NCI-H446 treated with DMSO at 0.1 percent for 48 hours (cell line): Measurements from ENCODE around the gene PACS2.

Experiments
- DNase-seq: peaks from one replicate; lab custom pipeline; 2025; lab: John Stamatoyannopoulos, UW

Gene PACS2

GRCh38 chr14:105411017-105411941 is 96.7 kb downstream of the PACS2 start:
- no peak for DNase-seq

DNA sequence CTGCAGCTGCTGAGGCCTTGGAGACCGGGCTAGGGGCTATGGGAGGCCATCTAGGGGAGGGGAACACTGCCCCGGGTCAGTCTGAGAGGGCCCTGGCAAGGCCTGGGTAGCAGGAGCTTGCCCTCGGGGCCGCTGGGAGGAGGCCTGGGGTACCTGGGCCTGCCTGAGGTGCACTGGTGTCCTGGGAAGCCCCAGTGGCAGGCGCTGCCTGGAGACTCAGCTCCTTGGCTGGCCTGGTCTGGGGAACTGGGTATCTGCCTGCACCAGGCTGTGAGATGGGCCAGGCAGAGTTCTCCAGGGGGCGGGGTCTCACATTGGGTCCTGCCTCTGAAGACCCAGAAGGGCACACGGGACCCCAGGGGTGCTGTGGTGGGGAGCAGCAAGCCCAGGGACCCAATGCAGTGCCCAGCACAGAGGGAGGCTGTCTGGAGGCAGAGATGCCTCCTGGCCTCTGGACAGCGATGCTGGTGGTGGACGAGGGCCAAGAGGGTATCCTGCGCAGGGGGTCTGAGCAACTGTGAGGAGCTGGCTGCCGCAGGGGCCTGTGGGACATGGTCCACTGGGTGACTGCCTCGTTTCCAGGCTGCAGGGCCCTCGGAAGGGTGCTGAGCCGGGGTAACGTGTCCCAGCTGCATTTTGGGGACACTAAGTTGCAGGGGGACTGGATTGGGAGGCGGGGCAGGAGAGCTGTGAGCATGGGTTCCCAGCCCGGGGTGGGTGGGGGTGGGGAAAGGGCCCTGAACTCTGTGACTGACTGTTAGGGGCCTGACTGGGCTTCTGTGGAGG is 97.6 kb downstream of the PACS2 start:
- no peak for DNase-seq

- no peak for DNase-seq
These were observed 98.4 kb downstream of the PACS2 start for GRCh38 chr14:105412771-105413543.

GRCh38 chr14:105413544-105413886 is 99.0 kb downstream of the PACS2 start:
- peak; percentile 56 for DNase-seq

GRCh38 chr14:105414456-105415371 is 100.2 kb downstream of the PACS2 start:
- no peak for DNase-seq

DNA sequence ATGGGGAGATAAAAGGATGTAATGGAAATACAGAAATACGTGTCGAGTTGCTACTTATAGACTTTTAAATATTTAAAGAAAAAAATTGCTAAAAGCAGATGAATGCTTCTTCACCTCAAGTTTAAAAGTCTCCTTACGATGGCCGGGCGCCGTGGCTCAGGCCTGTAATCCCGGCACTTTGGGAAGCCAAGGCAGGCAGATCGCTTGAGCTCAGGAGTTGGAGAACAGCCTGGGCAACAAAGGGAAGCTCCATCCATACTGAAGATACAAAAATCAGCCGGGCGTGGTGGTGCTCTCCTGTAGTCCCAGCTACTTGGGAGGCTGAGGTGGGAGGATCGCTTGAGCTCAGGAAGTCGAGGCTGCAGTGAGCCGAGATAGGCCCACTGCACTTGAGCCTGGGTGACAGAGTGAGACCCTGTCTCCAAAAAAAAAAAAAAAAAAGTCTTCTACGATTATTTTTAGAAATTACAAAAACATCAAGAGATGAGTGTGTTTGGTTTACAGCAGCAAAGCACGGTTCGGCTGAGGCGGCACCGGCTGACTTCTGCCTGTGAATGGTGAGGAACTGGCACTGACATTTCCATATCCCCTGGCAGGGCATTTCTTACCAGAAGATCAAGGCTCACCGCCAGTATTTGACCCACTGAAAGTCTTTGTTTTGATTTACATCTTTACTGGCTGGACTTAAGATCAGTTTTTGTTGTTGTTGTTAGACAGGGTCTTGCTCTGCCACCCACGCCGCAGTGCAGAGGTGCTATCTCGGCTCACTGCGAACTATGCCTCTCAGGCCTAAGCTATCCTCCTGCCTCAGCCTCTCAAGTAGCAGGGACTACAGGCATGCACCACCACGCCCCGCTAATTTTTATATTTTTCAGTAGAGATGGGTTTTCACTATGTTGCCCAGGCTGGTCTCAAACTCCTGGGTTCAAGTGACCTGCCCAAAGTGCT is 101.2 kb downstream of the PACS2 start:
- no peak for DNase-seq

DNA sequence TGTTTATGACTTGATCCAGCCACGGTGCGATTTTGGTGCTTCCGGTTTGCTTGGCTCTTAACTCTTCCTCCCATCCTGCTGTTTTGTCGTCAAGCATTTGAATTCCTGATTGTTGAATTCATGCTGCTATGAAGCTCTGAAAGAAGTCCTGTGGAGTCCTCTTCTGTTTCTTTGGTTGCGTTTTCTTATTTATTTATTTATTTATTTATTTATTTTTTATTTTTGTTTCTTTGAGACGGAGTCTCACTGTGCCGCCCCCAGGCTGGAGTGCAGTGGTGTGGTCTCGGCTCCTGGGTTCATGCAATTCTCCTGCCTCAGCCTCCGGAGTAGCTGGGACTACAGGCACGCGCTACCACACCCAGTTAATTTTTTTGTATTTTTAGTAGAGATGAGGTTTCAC is 102.1 kb downstream of the PACS2 start:
- no peak for DNase-seq

DNA sequence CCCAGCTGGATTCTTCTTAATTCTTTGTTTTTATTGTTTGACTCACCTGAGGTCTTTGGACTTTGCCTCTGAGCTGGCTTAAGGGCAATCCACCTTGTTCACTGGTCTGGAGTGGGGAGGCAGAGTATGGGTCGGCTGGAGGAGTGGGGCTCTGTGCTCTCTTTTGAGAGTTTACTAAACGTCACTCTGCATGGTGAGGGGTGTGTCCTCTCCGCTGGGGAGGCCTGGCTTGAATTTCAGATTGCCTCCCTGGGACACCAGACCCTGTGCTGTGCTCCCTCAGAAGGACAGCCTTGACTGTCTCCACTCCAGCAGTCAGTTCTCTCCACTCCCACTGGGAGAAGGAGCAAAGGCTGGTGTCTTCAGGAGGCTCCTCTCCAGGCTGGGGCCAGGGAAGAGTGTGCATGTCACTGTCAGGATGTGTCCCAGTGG is 103.2 kb downstream of the PACS2 start:
- DNase-seq: no peak

DNA sequence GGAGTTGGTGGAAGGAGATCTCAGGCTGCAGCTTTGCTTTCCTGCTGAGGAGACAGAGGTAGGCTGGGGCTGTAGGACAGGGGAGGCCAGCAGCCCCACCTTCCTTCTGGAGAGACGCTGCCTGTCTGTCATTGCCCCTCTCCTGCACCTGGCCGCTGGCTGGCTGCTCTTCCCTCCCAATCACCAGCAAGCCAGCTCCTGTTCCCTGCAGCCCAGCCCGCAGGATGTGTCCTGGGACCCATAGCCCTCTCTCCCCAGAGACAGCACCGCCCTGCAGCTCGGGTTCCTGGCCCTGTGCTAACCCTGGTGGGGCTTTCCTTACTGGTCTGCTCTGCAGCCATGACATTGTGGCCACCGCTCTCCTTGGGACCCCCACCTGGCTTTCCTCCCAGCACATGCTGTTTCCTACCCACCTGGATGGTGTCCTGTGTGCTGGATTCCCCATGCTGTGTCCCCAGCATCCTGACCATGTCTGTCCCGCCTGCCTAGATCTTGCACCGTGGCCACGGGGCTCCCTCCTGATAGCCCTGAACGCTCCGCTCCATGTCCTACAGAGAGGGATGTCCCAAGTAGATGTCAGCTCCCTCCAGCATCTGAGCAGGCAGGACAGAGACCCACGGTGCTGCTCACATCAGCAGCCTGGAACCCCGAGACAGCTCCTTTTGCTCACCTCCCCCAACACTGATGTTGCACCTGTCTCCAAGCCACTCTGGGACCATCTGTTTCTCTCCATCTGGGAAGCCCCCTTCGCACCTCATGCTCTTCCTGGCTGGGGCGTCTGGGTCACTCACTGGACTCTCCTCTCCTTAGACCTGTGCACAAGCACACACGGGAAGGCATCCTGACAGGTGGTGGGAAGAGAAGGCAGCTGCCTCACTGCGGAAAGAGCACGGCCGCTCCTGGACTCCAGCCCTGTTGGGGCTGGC is 104.0 kb downstream of the PACS2 start:
- no peak for DNase-seq

GRCh38 chr14:105419195-105420091 is 104.9 kb downstream of the PACS2 start, which contains the start of gene MTA1:
TSS of gene MTA1 (plus strand) at chr14:105419827. CDS start at chr14:105420036, 209 bp downstream.
- no peak for DNase-seq

- DNase-seq: no peak
These were observed 105.8 kb downstream of the PACS2 start for GRCh38 chr14:105420101-105420973.

DNA sequence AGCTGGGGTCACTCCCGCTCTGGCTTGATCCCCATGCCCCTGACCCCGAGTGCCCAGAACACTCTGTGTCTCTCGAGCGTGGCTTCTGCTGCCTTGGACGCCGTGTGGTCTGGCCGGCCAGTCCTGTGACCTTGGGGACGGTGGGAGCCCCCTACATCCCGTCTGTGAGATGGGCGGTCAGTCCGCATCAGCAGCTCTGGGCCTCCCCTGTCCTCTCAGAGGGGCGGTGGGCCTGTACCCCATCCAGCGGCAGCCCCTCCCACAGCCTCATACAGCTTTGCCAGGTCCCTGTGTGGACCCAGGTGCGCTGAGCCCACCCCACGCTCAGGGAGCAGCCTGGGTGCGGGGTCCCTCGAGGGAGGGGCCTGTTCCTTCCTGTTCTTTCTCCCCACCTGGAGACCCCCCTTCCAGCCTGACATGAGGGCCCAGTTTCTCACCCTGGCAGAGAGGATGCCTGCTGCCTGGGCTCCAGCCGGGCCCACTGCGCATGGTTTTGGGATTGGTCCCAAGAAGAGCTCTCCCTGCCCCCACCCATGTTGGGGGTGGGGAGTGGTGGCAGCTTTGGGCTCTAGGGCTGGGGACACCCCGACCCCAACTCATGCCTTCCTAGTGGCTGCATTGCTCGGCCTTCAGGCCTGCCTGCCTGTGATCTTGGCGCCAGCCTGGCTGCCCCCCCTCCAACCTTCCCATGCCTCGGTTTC is 106.6 kb downstream of the PACS2 start:
- DNase-seq: no peak

- DNase-seq: no peak
These were observed 107.4 kb downstream of the PACS2 start for GRCh38 chr14:105421723-105422615.

- DNase-seq: no peak
These were observed 108.3 kb downstream of the PACS2 start for GRCh38 chr14:105422695-105423487.
